Activated T-helper 1 cell treated with anti-CD3 and anti-CD28 coated beads, Interleukin-12 subunit alpha, Interleukin-12 subunit beta, Interleukin-2, Interleukin-4 antibody, amounts not matched to agents 30 ng/mL and 10 ng/mL and 1 ng/mL, durations not matched to agents 14 hours and 24 hours and 36 hours (primary cell): ENCODE data around the gene UQCRC2. TPM values are rescaled to one million over a fixed set of nuclear protein-coding genes. Genes with fewer than 3 reads are reported as not detected.
"Not testable (repeated sequence)": the region's sequence is repeated elsewhere in the genome, so short reads cannot be mapped to it uniquely, and the experiment has no call there.

Experiments
- DNase-seq: peaks from one replicate; pipeline ENCODE4 v3.0.0; 2021; ENCODE audit warnings: low spot score
- H3K27ac Mint-ChIP-seq: one replicate; pipeline ENCODE4 v1.8.0; 2021; ENCODE audit warnings: mild to moderate bottlenecking, mixed read lengths
- H3K27me3 Mint-ChIP-seq: one replicate; pipeline ENCODE4 v1.8.0; 2022; ENCODE audit warnings: mild to moderate bottlenecking, moderate library complexity, mixed read lengths; ENCODE audit not compliant: insufficient read depth
- H3K36me3 Mint-ChIP-seq: one replicate; pipeline ENCODE4 v1.8.0; 2021; ENCODE audit warnings: low read depth, mixed read lengths
- H3K4me1 Mint-ChIP-seq: one replicate; pipeline ENCODE4 v1.8.0; 2021; ENCODE audit warnings: low read depth, mixed read lengths
- H3K4me3 Mint-ChIP-seq: one replicate; pipeline ENCODE4 v1.8.0; 2021; ENCODE audit warnings: mild to moderate bottlenecking, moderate library complexity, mixed read lengths
- H3K9me3 Mint-ChIP-seq: one replicate; pipeline ENCODE4 v1.8.0; 2021; ENCODE audit warnings: mixed read lengths
- intact Hi-C: fragments of 100-400 bp; cut with micrococcal nuclease; formaldehyde crosslinking; loops from one replicate; pipeline ENCODE4 v1.15.1; 2024
- total RNA-seq: library from RNA; stranded (reverse); gene quantifications from 2 replicates; pipeline ENCODE4 v1.2.3, GENCODE V29; 2022

UQCRC2 gene
- total RNA-seq, 1 donor from 2014 or later = 260 TPM

DNA sequence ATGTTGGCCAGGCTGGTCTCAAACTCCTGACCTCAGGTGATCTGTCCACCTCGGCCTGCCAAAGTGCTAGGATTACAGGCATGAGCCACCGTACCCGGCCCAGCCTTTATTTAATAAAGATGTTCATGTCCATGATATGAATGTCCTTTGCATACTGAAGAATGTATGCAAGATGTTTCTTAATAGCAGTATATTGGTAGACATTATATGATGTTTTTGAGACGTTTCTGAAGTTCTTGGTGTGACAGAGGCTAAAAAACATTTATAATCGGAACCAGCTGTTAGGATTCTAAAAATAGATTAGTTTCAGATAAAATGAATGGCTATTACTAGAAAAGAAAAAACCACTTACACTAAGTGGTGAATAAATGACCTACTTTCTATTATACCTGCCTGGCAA lies 36.0 kb downstream of the UQCRC2 start:
- H3K9me3 Mint-ChIP-seq = no peaks in the 10 kb centered on the region
- no peaks in the 10 kb centered on the region for H3K27me3 Mint-ChIP-seq
- H3K36me3 Mint-ChIP-seq = peaks cover 11% of the 10 kb centered on the region
- no peak overlapping the region for H3K27ac Mint-ChIP-seq
- no peak overlapping the region for H3K4me3 Mint-ChIP-seq
- no peak for DNase-seq
- H3K4me1 Mint-ChIP-seq = peaks cover 15% of the 10 kb centered on the region
- intact Hi-C loops = no loop called here

DNA sequence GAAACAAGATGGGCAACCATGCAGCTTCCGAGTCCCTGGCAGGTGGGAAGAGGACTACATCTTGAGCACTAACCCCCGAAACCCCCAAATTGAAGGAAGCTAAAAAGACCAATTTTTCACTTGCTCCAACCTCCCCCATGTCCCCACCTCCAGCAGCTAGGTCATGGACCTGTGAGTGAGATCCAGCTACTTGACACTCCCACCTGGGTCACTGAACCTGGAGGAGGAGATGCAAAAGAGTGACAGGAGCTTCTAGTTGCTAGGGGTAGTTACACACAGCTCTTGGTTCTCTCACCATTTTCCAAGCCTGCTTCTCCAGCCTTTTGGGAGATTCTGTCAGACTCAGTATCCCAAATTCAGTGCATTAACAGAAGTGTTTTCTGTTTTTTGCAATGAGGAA lies 36.6 kb downstream of the UQCRC2 start:
- Mint-ChIP-seq H3K36me3 (peaks cover 6% of the 10 kb centered on the region), H3K4me1 (peaks cover 15% of the 10 kb centered on the region), H3K27ac (no peak overlapping the region), H3K27me3 (no peaks in the 10 kb centered on the region), H3K9me3 (no peaks in the 10 kb centered on the region), H3K4me3 (no peak overlapping the region)
- intact Hi-C loops = no loop called here
- DNase-seq = no peak

DNA sequence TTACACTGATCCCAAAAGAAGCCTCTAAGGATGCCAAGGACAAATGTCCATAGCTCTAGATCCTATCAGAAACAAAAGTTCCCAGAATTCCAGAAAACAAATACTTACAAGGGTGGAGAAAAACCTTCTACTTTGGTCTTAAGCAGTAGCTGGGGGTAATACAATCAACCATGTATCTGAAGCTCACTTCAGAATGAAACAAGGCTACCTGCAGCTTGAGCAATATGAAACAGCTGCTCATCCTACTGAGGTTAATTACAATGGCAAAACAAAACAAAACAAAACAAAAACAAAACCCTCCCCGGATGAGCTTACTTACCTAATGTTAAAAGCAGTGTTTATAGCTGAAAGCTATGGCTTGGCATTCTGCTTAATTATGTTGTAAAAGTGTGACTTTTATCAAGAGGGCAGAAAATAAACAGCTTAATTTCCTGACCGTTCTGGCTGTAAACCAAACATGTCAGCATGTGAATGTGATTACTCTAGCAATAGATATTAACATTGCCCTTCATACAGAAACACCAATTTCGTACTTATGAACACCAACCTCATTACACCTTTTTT lies 37.3 kb downstream of the UQCRC2 start:
- Mint-ChIP-seq H3K27me3 (no peaks in the 10 kb centered on the region), H3K36me3 (peaks cover 6% of the 10 kb centered on the region), H3K4me1 (peaks cover 15% of the 10 kb centered on the region), H3K4me3 (no peak overlapping the region), H3K27ac (no peak overlapping the region), H3K9me3 (no peaks in the 10 kb centered on the region)
- intact Hi-C loops = no loop called here
- no peak for DNase-seq

DNA sequence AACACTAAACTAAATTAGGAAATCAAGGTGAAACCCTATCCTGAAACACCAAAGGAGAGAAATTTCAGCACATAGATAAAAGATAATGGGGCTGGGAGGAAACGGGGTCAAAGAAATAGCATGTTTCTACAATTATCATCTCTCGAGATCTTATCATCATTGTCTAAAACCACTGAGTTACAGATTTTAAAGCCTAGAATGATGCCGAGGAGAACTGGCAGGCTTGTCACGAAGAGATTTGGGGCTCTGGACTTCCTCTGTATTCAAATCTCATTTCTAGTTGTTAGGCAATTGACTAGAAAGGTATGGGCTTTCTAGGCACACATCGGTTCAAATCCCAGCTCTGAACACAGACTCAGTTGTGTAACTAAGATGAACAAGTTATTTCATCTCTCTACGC lies 38.5 kb downstream of the UQCRC2 start:
- Mint-ChIP-seq H3K27ac (no peak overlapping the region), H3K4me3 (no peak overlapping the region), H3K27me3 (no peaks in the 10 kb centered on the region), H3K4me1 (peaks cover 15% of the 10 kb centered on the region), H3K9me3 (no peaks in the 10 kb centered on the region), H3K36me3 (peaks cover 5% of the 10 kb centered on the region)
- intact Hi-C loops = no loop called here
- no peak for DNase-seq

DNA sequence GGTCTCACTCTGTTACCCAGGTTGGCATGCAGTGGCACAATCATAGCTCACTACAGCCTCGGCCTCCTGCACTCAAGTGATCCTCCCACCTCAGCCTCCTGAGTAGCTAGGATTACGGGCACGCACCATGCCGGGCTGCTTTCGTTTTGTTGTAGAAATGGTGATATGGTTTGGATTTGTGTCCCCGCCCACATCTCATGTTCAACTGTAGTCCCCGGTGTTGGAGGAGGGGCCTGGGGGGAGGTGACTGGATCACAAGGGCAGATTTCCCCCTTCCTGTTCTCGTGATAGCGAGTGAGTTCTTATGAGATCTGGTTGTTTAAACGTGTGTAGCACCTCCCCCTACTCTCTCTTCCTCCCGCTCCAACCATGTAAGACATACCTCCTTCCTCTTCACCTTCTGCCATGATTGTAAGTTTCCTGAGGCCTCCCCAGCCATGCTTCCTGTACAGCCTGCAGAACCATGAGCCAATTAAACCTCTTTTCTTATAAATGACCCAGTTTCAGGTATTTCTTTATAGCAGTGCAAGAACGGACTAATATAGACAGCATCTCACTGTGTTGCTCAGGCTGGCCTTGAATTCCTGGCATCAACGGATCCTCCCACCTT lies 41.8 kb downstream of the UQCRC2 start:
- Mint-ChIP-seq H3K27ac (no peak overlapping the region), H3K27me3 (peaks cover 2% of the 10 kb centered on the region), H3K4me1 (peaks cover 10% of the 10 kb centered on the region), H3K4me3 (no peak overlapping the region), H3K36me3 (no peaks in the 10 kb centered on the region), H3K9me3 (no peaks in the 10 kb centered on the region)
- DNase-seq = no peak
- intact Hi-C loops = no loop called here

DNA sequence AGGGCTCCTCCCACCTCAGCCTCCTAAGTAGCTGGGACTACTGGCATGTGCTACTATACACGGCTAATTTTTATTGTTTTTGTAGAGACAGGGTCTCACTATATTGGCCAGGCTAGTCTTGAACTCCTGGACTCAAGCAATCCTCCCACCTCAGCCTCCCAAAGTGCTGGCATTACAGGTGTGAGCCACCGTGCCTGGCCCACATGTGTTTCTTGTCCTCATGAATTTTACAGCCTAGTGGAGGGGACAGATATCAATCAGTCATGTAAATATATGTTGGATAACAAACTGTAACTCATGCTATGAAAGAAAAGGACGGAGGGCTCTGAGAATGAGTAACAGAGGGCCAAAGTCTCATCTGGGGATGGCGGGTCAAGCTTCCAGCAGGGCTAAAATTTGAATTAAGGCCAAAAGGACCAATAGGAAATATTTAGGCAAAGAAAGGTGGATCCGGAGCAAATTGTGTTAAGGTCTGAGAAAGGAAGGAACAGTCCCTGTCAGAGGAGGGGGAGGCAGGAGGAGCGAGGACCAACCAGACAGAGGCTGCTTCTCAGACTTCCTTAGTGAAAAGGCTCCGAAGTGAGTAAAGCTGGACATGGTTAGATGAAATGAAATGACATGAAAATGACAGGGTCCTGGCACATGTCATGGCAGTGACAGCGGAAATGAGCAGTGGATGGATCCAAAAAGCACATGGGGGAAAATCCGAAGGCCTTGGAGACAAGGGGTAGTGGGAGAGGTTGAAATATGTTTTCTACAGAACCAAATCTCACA lies 43.9 kb downstream of the UQCRC2 start:
- H3K36me3 Mint-ChIP-seq = no peaks in the 10 kb centered on the region
- DNase-seq = no peak
- H3K4me3 Mint-ChIP-seq = no peak overlapping the region
- peaks cover 2% of the 10 kb centered on the region for H3K27me3 Mint-ChIP-seq
- peaks cover 13% of the 10 kb centered on the region for H3K4me1 Mint-ChIP-seq
- intact Hi-C loops = no loop called here
- no peaks in the 10 kb centered on the region for H3K9me3 Mint-ChIP-seq
- no peak overlapping the region for H3K27ac Mint-ChIP-seq

DNA sequence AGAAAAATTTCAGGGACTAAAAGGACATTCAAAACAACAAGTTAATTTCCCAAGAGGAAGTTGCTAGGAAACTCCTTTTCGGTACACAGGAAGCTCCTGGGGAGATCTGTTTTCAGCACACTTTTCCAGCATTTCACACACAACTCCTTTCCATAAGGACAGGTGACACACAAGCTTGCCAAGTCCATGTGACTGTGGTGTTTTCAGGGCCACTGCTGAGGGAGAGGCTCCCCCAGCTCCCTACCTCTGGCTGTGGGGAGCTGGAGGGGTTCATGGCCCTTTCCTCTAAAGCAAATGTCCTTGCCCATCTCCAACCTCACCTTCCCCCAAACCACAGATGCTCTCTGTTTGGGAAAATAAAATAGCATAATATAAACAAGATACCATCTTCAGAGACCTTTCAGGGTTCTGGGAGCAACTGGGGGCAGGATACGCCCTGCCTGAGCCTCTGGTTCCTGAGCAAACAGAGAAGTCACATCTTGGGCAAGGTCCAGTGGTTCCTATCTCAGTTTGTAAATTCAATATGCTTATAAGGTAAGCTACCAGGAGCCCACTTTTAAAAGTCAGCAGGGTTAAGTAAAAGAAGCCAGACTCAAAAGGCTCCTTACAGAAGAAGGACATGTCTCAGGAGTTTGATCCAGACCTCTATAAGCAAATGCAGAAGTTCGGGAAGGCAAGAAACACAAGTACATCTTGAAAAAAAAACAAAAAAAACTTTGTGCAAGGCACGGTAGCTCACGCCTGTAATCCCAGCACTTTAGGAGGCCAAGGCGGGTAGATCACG lies 44.7 kb downstream of the UQCRC2 start:
- Mint-ChIP-seq H3K4me3 (no peak overlapping the region), H3K27ac (no peak overlapping the region), H3K36me3 (no peaks in the 10 kb centered on the region), H3K27me3 (peaks cover 3% of the 10 kb centered on the region), H3K9me3 (no peaks in the 10 kb centered on the region), H3K4me1 (peaks cover 13% of the 10 kb centered on the region)
- intact Hi-C loops = no loop called here
- no peak for DNase-seq

DNA sequence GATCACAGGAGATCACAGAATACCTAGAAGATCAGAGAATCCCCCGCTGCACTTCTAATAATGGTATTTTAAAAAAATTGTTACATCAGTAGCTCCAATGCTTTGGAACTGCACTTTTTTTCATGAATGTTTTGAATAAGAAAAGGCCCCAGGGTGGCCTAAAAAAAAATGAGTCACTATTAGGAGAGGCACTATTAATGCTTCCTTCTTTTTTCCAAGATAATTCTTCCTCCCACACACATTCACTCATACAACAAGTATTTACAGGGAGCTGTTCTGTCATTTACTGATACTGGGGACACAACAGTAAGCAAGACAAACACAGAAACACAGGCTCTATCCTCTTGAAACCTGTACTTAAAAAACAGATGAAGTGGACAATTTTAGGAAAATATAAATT lies 48.4 kb downstream of the UQCRC2 start:
- Mint-ChIP-seq H3K27ac (no peak overlapping the region), H3K27me3 (peaks cover 9% of the 10 kb centered on the region), H3K4me3 (no peak overlapping the region), H3K4me1 (peaks cover 19% of the 10 kb centered on the region), H3K9me3 (no peaks in the 10 kb centered on the region), H3K36me3 (no peaks in the 10 kb centered on the region)
- intact Hi-C loops = loop anchor here (1.0 kb wide), 4 partner anchors 76 to 296 kb away; partner anchors contain the start of gene POLR3E
- no peak for DNase-seq

DNA sequence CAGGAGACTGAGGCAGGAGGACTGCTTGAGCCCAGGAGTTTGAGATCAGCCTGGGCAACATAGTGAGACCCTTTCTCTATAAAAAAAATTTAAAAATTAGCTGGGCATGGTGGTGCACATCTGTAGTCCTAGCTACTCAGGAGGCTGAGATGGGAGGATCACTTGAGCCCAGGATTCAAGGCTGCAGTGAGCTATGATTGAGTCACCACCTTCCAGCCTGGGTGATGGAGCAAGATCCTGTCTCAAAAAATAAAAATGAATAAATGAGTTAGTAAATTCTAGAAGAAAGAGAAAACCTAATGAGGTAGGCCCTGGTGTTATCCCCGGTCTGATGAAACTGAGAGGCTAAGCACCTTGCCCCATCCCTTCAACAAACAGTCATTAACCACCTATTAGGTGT lies 48.9 kb downstream of the UQCRC2 start:
- Mint-ChIP-seq H3K4me1 (peaks cover 23% of the 10 kb centered on the region), H3K27me3 (peaks cover 12% of the 10 kb centered on the region)
- H3K9me3 Mint-ChIP-seq, intact Hi-C loops, DNase-seq, H3K36me3 Mint-ChIP-seq, H3K4me3 Mint-ChIP-seq, H3K27ac Mint-ChIP-seq: not testable (repeated sequence)

DNA sequence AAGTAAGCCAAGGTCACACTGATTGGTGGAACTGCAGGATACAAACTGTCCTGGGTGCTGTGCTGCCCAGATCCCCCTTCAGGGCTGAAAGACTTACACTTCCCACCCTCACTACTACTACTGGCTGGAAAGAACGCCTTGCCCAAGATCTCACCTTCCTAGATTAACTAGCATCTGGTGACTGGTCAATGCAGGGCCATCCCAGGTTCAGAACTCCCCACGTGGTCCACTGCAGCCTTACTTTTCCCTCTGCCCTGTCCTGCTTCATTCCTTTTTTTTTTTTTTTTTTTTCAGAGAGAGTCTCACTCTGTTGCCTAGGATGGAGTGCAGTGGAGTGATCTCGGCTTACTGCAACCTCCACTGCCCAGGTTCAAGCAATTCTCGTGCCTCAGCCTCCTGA lies 50.0 kb downstream of the UQCRC2 start:
- no peak overlapping the region for H3K27ac Mint-ChIP-seq
- no peak overlapping the region for H3K4me3 Mint-ChIP-seq
- no peaks in the 10 kb centered on the region for H3K9me3 Mint-ChIP-seq
- peaks cover 29% of the 10 kb centered on the region for H3K4me1 Mint-ChIP-seq
- DNase-seq = no peak
- intact Hi-C loops = no loop called here
- no peaks in the 10 kb centered on the region for H3K36me3 Mint-ChIP-seq
- H3K27me3 Mint-ChIP-seq = peaks cover 10% of the 10 kb centered on the region

DNA sequence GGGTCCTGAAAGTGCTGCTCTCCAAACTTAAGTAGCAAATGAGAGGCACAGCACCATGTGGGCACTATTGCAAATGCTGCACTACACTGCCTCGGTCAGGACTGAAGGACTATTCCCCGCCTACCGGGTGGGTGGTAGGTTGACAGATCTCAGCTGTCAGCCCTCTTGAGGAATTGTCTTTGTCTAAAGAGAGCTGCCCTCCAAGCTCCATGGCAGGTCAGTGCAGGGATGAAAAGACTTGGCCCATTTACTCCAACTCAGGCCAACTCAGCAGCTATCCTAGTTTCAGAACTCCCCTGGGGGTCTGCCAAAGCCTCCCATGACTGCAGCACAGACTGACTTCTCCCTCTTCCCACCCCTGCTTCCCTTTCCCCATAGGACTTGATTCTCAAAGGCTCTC lies 51.2 kb downstream of the UQCRC2 start:
- intact Hi-C loops = no loop called here
- Mint-ChIP-seq H3K27me3 (peaks cover 10% of the 10 kb centered on the region), H3K4me1 (peaks cover 34% of the 10 kb centered on the region), H3K27ac (no peak overlapping the region), H3K9me3 (no peaks in the 10 kb centered on the region), H3K36me3 (no peaks in the 10 kb centered on the region), H3K4me3 (no peak overlapping the region)
- no peak for DNase-seq

DNA sequence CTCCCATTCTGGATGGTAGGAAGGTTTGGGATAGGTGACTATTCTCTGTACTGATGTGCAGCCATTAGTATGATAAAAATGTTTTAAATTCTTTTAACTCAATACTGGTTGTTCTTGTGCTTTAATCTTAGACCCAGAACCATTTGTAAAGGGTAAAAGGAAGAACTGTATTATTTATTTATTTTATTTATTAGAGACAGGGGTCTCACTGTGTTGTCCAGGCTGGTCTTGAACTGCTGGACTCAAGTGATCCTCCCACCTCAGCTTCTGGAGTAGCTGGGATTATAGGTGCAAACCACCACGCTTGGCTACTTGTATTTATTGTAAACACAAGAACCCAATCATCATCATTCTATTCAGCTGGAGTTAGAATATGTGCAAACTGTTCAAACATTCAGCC lies 52.6 kb downstream of the UQCRC2 start:
- no peak overlapping the region for H3K27ac Mint-ChIP-seq

DNA sequence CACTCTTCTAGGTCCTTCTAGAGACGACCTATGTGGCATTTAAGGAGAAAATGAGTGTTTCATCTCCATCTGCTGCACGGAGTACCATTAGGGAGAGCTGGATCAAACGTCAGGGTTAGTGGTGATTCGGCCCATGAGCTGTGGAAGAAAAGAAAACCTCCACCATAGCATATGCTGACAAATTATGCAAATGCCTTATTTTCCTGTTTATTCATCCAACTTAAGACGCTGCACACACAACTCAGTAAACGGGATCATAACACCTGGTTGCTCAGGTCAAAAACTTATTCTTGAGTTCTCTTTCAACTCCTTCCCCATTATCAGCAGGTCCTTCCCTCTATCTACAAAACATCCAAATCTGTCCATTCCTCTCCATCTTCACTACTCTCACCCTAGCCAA lies 53.5 kb downstream of the UQCRC2 start:
- intact Hi-C loops = loop anchor here (1.0 to 5.0 kb wide), 4 partner anchors 54 to 366 kb away; partner anchors contain the start of genes CDR2, POLR3E and UQCRC2
- H3K9me3 Mint-ChIP-seq = no peaks in the 10 kb centered on the region
- peak overlapping the region; percentile 92 for H3K4me3 Mint-ChIP-seq
- DNase-seq = no peak
- H3K36me3 Mint-ChIP-seq = peaks cover 2% of the 10 kb centered on the region
- peaks cover 10% of the 10 kb centered on the region for H3K27me3 Mint-ChIP-seq
- no peak overlapping the region for H3K27ac Mint-ChIP-seq
- H3K4me1 Mint-ChIP-seq = peaks cover 39% of the 10 kb centered on the region

More for the DNA sequence above, 52.6 kb downstream of the UQCRC2 start:
- Mint-ChIP-seq H3K4me1 (peaks cover 38% of the 10 kb centered on the region), H3K27me3 (peaks cover 10% of the 10 kb centered on the region), H3K9me3 (no peaks in the 10 kb centered on the region), H3K4me3 (no peak overlapping the region), H3K36me3 (peaks cover 2% of the 10 kb centered on the region)
- intact Hi-C loops = loop anchor here (2.0 to 5.0 kb wide), 2 partner anchors 53 to 367 kb away; partner anchors contain the start of genes CDR2 and UQCRC2
- DNase-seq = no peak
